ENCODE data around the gene UPF1. TPM values are rescaled to one million over a fixed set of nuclear protein-coding genes. Genes with fewer than 3 reads are reported as not detected.

The UPF1 gene
- total RNA-seq, 1 donor from 2014 or later, result 69.8 TPM

DNA sequence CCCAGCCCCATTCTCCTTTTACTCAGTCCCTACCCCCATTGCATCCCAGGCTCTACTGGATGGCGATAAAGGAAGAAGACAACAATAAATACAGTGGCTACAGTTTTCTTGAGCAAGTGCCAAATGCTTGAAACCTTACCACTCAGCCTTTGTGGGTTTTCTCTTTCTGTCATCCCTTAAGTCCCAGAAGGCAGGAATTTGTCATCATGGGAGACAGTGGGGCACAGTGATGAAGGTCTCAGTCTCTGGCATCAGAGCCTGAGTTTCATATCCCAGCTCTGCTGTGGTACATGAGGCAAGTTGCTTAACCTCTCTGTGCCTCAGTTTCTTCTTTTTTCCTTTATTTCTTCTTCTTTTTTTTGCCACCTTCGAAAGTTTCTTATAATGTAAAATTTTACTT, 35.5 kb upstream of the UPF1 start:
- H3K79me2 ChIP-seq (ENCODE audit: low read depth), result no peaks in the 10 kb centered on the region
- no peak overlapping the region for H3K9ac ChIP-seq
- H3K27ac ChIP-seq, result no peak overlapping the region
- H3F3A ChIP-seq (ENCODE audit: low read depth), result no peaks in the 10 kb centered on the region
- peaks cover 5% of the 10 kb centered on the region for H3K4me1 Mint-ChIP-seq
- no peaks in the 10 kb centered on the region for H3K9me3 Mint-ChIP-seq
- TF ChIP-seq EZH2 (IDR thresholded peaks at IDR 0.05) (no peak), EZH2phosphoT487 (IDR thresholded peaks at IDR 0.05) (no peak)
- TF ChIP-seq, protein P1, sequence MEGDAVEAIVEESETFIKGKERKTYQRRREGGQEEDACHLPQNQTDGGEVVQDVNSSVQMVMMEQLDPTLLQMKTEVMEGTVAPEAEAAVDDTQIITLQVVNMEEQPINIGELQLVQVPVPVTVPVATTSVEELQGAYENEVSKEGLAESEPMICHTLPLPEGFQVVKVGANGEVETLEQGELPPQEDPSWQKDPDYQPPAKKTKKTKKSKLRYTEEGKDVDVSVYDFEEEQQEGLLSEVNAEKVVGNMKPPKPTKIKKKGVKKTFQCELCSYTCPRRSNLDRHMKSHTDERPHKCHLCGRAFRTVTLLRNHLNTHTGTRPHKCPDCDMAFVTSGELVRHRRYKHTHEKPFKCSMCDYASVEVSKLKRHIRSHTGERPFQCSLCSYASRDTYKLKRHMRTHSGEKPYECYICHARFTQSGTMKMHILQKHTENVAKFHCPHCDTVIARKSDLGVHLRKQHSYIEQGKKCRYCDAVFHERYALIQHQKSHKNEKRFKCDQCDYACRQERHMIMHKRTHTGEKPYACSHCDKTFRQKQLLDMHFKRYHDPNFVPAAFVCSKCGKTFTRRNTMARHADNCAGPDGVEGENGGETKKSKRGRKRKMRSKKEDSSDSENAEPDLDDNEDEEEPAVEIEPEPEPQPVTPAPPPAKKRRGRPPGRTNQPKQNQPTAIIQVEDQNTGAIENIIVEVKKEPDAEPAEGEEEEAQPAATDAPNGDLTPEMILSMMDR (IDR thresholded peaks at IDR 0.05), result no peak
- peaks cover 100% of the 10 kb centered on the region for H3K27me3 ChIP-seq
- H3K27me3 Mint-ChIP-seq (ENCODE audit: insufficient read depth, low read depth), result peaks cover 44% of the 10 kb centered on the region
- H3K4me3 Mint-ChIP-seq, result no peak overlapping the region
- H3K36me3 Mint-ChIP-seq, result no peaks in the 10 kb centered on the region
- peaks cover 3% of the 10 kb centered on the region for H3K4me1 ChIP-seq
- H3K9me3 ChIP-seq (ENCODE audit: low read depth), result no peaks in the 10 kb centered on the region
- H3K4me3 ChIP-seq, result no peak overlapping the region
- no peaks in the 10 kb centered on the region for H3K36me3 ChIP-seq
- no peak for DNase-seq (ENCODE audit: low spot score)
- H3K27ac Mint-ChIP-seq, result no peak overlapping the region
- no peak overlapping the region for H2AFZ ChIP-seq (replicated peaks)
- no peak overlapping the region for H3K4me2 ChIP-seq
- H4K20me1 ChIP-seq (ENCODE audit: low read depth), result peaks cover 13% of the 10 kb centered on the region

DNA sequence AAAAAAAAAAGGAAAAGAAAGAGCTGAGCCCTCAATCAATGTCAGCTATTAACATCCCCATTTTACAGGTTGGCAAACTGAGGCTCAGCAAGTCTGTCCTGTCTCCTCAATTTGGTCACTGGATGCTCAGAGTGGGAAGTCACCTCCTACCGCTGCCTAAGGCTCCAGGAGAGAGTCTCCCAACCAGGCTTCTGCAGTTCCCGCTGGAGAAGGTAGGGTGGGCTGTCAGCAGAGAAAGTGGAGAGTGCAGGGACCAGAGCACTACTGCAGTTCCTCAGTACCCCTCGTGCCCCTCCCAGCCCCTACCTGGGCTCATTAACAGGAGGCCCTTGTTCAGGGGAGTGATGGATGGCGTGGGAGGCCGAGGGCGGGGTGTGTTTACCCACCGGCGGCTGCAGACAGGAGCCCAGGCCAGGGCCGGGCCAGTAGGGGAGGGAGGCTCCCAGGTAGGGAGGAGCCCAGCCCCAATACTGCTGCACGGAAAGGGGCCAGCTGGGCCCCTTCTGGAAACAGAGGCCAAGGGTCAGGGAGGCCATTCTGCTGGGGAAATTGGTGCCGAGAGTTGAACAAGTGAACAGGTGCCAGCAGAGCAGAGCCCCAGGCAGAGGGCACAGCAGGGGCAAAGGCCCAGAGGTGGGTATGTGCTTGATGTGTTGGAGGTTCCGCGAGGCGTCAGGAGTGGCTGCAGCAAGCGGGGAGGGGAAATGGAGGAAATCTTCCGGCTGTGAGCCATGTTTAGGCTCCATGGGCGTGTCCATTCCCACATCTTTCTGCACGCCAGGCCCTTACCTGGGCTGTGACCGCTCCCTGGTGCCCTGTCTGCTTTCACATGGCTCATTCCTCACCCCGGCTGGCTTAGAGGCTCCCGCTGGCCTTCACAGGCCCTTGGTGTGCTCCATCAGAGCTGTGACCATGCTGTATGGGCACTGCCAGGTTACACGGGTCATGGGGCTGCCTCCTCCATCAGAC, 33.1 kb upstream of the UPF1 start:
- H3K79me2 ChIP-seq (ENCODE audit: low read depth), result no peaks in the 10 kb centered on the region
- Mint-ChIP-seq H3K36me3 (no peaks in the 10 kb centered on the region), H3K4me3 (no peak overlapping the region), H3K9me3 (no peaks in the 10 kb centered on the region), H3K27me3 (ENCODE audit: insufficient read depth, low read depth) (peaks cover 39% of the 10 kb centered on the region), H3K27ac (no peak overlapping the region), H3K4me1 (peaks cover 8% of the 10 kb centered on the region)
- H3F3A ChIP-seq (ENCODE audit: low read depth), result peaks cover 5% of the 10 kb centered on the region
- H4K20me1 ChIP-seq (ENCODE audit: low read depth), result no peaks in the 10 kb centered on the region
- H3K27me3 ChIP-seq, result peaks cover 98% of the 10 kb centered on the region
- peak; percentile 34 for DNase-seq (ENCODE audit: low spot score)
- no peak overlapping the region for H3K4me2 ChIP-seq
- no peak overlapping the region for H3K27ac ChIP-seq
- H3K9me3 ChIP-seq (ENCODE audit: low read depth), result no peaks in the 10 kb centered on the region
- TF ChIP-seq EZH2phosphoT487 (IDR thresholded peaks at IDR 0.05) (no peak), EZH2 (IDR thresholded peaks at IDR 0.05) (no peak)
- TF ChIP-seq, protein P1 (IDR thresholded peaks at IDR 0.05), result no peak
- H2AFZ ChIP-seq (replicated peaks), result no peak overlapping the region
- H3K9ac ChIP-seq, result no peak overlapping the region
- H3K36me3 ChIP-seq, result no peaks in the 10 kb centered on the region
- peaks cover 3% of the 10 kb centered on the region for H3K4me1 ChIP-seq
- H3K4me3 ChIP-seq, result no peak overlapping the region

DNA sequence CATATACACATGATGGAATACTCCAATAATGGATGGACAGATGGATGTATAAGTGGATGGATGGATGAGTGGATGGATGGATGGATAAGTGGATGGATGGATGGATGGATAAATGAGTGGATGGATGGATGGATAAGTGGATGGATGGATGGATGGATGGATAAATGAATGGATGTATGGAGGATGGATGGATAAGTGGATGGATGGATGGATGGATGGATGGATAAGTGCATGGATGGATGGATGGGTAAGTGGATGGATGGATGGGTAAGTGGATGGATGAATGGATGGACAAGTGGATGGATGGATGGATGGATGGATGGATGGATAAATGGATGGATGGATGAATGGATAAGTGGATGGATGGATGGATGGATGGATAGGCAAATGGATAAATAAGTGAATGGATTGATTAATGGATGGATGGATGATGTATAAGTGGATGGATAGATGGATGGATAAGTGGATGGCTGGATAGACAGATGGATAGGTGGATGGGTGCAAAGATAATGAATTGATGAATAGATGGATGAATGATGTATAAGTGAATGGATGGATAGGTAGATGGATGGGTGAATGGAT, 32.3 kb upstream of the UPF1 start:
- no peaks in the 10 kb centered on the region for H3K79me2 ChIP-seq (ENCODE audit: low read depth)
- Mint-ChIP-seq H3K9me3 (no peaks in the 10 kb centered on the region), H3K27me3 (ENCODE audit: insufficient read depth, low read depth) (peaks cover 34% of the 10 kb centered on the region), H3K4me3 (no peak overlapping the region), H3K4me1 (peaks cover 8% of the 10 kb centered on the region), H3K27ac (no peak overlapping the region), H3K36me3 (no peaks in the 10 kb centered on the region)
- H3K27me3 ChIP-seq, result peaks cover 98% of the 10 kb centered on the region
- no peaks in the 10 kb centered on the region for H4K20me1 ChIP-seq (ENCODE audit: low read depth)
- no peak for TF ChIP-seq EZH2phosphoT487 (IDR thresholded peaks at IDR 0.05)
- TF ChIP-seq, protein P1 (IDR thresholded peaks at IDR 0.05), result no peak
- TF ChIP-seq EZH2 (IDR thresholded peaks at IDR 0.05), result no peak
- no peak overlapping the region for H2AFZ ChIP-seq (replicated peaks)
- H3K9me3 ChIP-seq (ENCODE audit: low read depth), result no peaks in the 10 kb centered on the region
- peaks cover 5% of the 10 kb centered on the region for H3F3A ChIP-seq (ENCODE audit: low read depth)
- no peak overlapping the region for H3K27ac ChIP-seq
- no peak overlapping the region for H3K4me2 ChIP-seq
- H3K4me3 ChIP-seq, result no peak overlapping the region
- no peak for DNase-seq (ENCODE audit: low spot score)
- H3K36me3 ChIP-seq, result no peaks in the 10 kb centered on the region
- no peak overlapping the region for H3K9ac ChIP-seq
- H3K4me1 ChIP-seq, result peaks cover 3% of the 10 kb centered on the region
